Activated CD8-positive, alpha-beta memory T cell treated with anti-CD3 and anti-CD28 coated beads for 36 hours (primary cell): ENCODE measurements around the gene MAP3K13. TPM values are rescaled to one million over a fixed set of nuclear protein-coding genes. Genes with fewer than 3 reads are reported as not detected.

Experiments used
- CTCF ChIA-PET: fragments of 350-600 bp; sonication (Branson Sonifier 250); formaldehyde crosslinking; loops from one replicate; lab custom pipeline; 2021; ENCODE audit warnings: antibody characterized with exemption; lab: Charles Lee
- POLR2A ChIA-PET: fragments of 350-600 bp; sonication (Branson Sonifier 250); formaldehyde crosslinking; loops from one replicate; lab custom pipeline; 2021; ENCODE audit warnings: antibody characterized with exemption; lab: Charles Lee
- total RNA-seq, 2 experiments: library from RNA; stranded (reverse); gene quantifications; one replicate each; pipeline ENCODE4 v1.2.3, GENCODE V29; 2021

The MAP3K13 gene
- total RNA-seq, 2 experiments from 2014 or later = 13.1 to 15.7 TPM

GRCh38 chr3:185528532-185528931, 165.6 kb downstream of the MAP3K13 start:
- CTCF ChIA-PET = no interaction called here

DNA sequence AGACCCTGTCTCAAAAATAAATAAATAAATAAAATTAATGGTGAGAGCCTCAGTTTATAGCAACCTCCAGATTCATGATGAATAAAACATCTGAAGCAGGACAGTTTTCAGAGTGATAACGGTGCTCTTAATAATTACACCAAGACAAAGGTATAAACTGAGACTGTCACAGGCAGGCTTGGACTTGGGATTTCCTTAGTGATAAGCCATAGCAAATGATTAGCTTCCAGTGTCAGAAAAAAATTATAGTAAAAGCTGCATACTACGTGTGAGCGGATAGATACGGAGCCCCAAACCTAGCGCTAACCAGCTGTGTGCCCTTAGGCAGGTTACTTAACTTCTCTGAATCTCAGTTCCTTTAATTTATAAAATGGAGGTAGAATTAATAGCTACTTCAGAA, 167.9 kb downstream of the MAP3K13 start:
- POLR2A ChIA-PET = no interaction called here
- CTCF ChIA-PET = interaction anchor here (1.4 kb wide), 1 partner anchor 28 kb away, joined by 4 read pairs; no protein-coding TSS in a partner anchor

More at GRCh38 chr3:185528532-185528931, 165.6 kb downstream of the MAP3K13 start:
- POLR2A ChIA-PET = no interaction called here

DNA sequence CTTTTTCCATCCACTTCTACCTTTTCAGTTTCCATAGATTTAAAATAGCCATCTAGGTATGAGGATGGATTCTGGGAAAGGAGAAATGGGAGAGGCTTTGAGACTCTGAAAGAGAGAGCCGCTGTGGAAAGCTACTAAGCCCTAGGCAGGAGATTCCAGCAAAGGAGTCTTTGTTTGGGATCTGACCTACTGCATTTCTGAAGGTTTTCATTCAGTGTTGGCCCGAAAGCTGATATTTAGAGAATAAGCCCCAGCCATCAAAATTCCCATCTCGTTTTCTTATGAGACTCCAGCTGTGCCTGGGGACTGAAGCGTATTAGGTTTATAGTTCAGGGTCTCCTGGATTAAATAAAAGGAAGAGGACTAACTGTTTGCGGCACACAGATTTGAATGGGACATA, 170.0 kb downstream of the MAP3K13 start:
- POLR2A ChIA-PET = interaction anchor here (0.6 kb wide), 1 partner anchor 12 kb away, joined by 3 read pairs; no protein-coding TSS in a partner anchor
- CTCF ChIA-PET = no interaction called here

DNA sequence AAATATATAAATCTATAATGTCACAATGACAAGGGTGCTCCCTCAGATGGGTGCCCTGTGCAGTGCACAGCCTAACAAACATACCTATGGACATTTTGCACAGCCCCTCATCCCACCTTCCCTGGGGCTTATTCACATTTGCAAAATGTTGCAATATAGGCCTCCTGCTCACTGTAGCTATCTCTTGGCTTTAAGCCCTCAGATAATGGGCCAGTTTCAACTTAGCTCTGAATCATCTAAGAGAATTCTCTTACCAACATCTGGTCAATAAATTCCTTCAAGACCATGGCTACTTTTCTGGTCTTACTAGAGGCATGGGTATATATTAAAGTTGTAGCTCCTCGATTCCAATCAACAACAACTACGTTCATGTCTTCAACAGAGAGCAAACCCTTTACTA, 171.6 kb downstream of the MAP3K13 start:
- CTCF ChIA-PET = no interaction called here
- POLR2A ChIA-PET = no interaction called here

- POLR2A ChIA-PET = no interaction called here
These were observed 174.5 kb downstream of the MAP3K13 start for GRCh38 chr3:185537369-185537970.

More at GRCh38 chr3:185537369-185537970, 174.5 kb downstream of the MAP3K13 start:
- CTCF ChIA-PET = interaction anchor here (0.6 kb wide), 1 partner anchor 23 kb away, joined by 4 read pairs; no protein-coding TSS in a partner anchor

Other genes with a start within 250 kb of the MAP3K13 start
- under 1 TPM in 1 of 2 experiments, not detected in 1; 0.06 TPM for gene C3orf70, start 210.1 kb upstream of the MAP3K13 start, total RNA-seq
- 1 to 10 TPM; 3.4 to 3.8 TPM for gene EHHADH, start 109.1 kb upstream of the MAP3K13 start, total RNA-seq
- 10 to 100 TPM; 20.6 to 22.0 TPM for gene TMEM41A, start 135.9 kb downstream of the MAP3K13 start, total RNA-seq
- not detected for gene LIPH, start 189.5 kb downstream of the MAP3K13 start, total RNA-seq
- gene SENP2, start 223.2 kb downstream of the MAP3K13 start, total RNA-seq = 10 to 100 TPM; 39.5 to 41.5 TPM